Natural killer cell (primary cell): Measurements from ENCODE around the gene GALNT5. TPM values are rescaled to one million over a fixed set of nuclear protein-coding genes. Genes with fewer than 3 reads are reported as not detected.

Experiments used
- ATAC-seq, 3 donors: fragments of 150-1000 bp in 2 of 3; fragments of 200-7000 bp in 1 of 3; cut with Tn5 transposase; 1 replicate in 1 of 3; 2 replicates in 2 of 3; pipeline ENCODE4 v1.10.0; 2021; ENCODE audit warnings: mild to moderate bottlenecking in 2 of 3, moderate library complexity in 2 of 3
- DNase-seq, 2 donors: peaks; one replicate each; pipeline versions ENCODE4 v3.0.0 to v3.0.0-alpha.2; 2013 to 2021; ENCODE audit warnings: mixed read lengths in 1 of 2
- H3K27ac ChIP-seq: one replicate; pipeline ENCODE4 v1.5.1; 2013; ENCODE audit warnings: mild to moderate bottlenecking, low read length
- H3K27me3 ChIP-seq: one replicate; pipeline ENCODE4 v1.6.1; 2013; ENCODE audit warnings: low read length; ENCODE audit not compliant: control insufficient read depth, insufficient read depth
- H3K36me3 ChIP-seq: one replicate; pipeline ENCODE4 v1.6.1; 2013; ENCODE audit warnings: low read length; ENCODE audit not compliant: control insufficient read depth, insufficient read depth
- H3K4me1 ChIP-seq: one replicate; pipeline ENCODE4 v1.6.1; 2013; ENCODE audit warnings: low read length; ENCODE audit not compliant: control insufficient read depth, insufficient read depth
- H3K4me3 ChIP-seq: one replicate; pipeline ENCODE4 v1.5.1; 2013; ENCODE audit warnings: low read length
- H3K9me3 ChIP-seq: one replicate; pipeline ENCODE4 v1.6.1; 2013; ENCODE audit warnings: low read length; ENCODE audit not compliant: control insufficient read depth, insufficient read depth
- H3K27ac Mint-ChIP-seq, 2 donors: one replicate each; pipeline ENCODE4 v1.8.0; 2022; ENCODE audit warnings: mild to moderate bottlenecking in 2 of 2, mixed read lengths in 2 of 2, moderate library complexity in 1 of 2
- H3K27me3 Mint-ChIP-seq, 2 donors: one replicate each; pipeline ENCODE4 v1.8.0; 2022; ENCODE audit warnings: low read depth in 2 of 2, mixed read lengths in 2 of 2
- H3K36me3 Mint-ChIP-seq: one replicate; pipeline ENCODE4 v1.8.0; 2022; ENCODE audit warnings: mixed read lengths
- H3K4me1 Mint-ChIP-seq, 2 donors: one replicate each; pipeline ENCODE4 v1.8.0; 2022; ENCODE audit warnings: mixed read lengths in 2 of 2
- H3K4me3 Mint-ChIP-seq: one replicate; pipeline ENCODE4 v1.8.0; 2022; ENCODE audit warnings: mild to moderate bottlenecking, moderate library complexity, mixed read lengths
- H3K9me3 Mint-ChIP-seq, 2 donors: one replicate each; pipeline ENCODE4 v1.8.0; 2022; ENCODE audit warnings: mixed read lengths in 2 of 2
- CTCF ChIP-seq: fragments of 200-600 bp; IDR thresholded peaks from one replicate; pipeline ENCODE4 v1.8.0; 2022; ENCODE audit warnings: antibody characterized with exemption
- WGBS: methylation state at CpG from one replicate; pipeline ENCODE4 v1.1.7; 2013; ENCODE audit warnings: missing lambda C conversion rate; ENCODE audit not compliant: insufficient coverage; 5-methylcytosine and 5-hydroxymethylcytosine counted together
- intact Hi-C: fragments of 100-400 bp; cut with micrococcal nuclease; formaldehyde crosslinking; loops from one replicate; pipeline ENCODE4 v1.14.2; 2022
- total RNA-seq, 4 donors: library from RNA; stranded (reverse); fragments of 120-200 nt in 1 of 4; gene quantifications; one replicate each; pipeline versions ENCODE4 v1.2.3 to v1.2.4, GENCODE V29; 2013 to 2022

The GALNT5 gene
- total RNA-seq, 3 donors from 2014 or later (not counting 1 experiment from before 2014, with no cell fraction given): not detected

- intact Hi-C loops: no loop called here
- Histone ChIP-seq H3K27me3 (no peaks in the 10 kb centered on the region), H3K36me3 (no peaks in the 10 kb centered on the region), H3K9me3 (no peaks in the 10 kb centered on the region), H3K27ac (no peak overlapping the region), H3K4me1 (no peaks in the 10 kb centered on the region), H3K4me3 (no peak overlapping the region)
- Mint-ChIP-seq H3K4me3 (no peak overlapping the region), H3K27ac (no peak overlapping the region), H3K9me3 (no peaks in the 10 kb centered on the region), H3K27me3 (peaks cover 17 to 29% of the 10 kb centered on the region in 2 donors), H3K4me1 (no peaks in the 10 kb centered on the region), H3K36me3 (no peaks in the 10 kb centered on the region)
- TF ChIP-seq CTCF: no peak
- WGBS: 94% methylated on average over 6 of the region's 6 CpGs
- DNase-seq: no peak
- no peak for ATAC-seq
These were observed 23.8 kb downstream of the GALNT5 start for GRCh38 chr2:157281316-157281715.

DNA sequence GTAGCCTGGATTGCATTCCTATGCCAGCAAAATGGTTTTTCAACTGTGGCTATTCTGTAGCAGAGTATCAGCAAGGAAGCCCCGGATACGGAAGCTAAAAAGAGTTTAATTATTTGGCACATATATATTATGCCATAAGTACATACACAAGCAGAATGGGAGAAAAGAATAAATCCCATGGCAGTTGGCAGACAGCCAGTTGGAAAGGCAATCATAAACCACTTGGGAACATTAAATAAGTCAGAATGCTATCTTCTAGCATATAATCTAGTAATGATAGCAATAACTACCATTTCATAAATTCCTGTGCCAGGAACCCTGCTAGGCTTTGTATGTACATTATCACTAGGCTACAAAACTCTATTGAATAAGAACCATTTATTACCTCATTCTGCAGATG, 26.0 kb downstream of the GALNT5 start:
- no peak for ATAC-seq
- H3K4me1 Mint-ChIP-seq: no peaks in the 10 kb centered on the region
- intact Hi-C loops: no loop called here

DNA sequence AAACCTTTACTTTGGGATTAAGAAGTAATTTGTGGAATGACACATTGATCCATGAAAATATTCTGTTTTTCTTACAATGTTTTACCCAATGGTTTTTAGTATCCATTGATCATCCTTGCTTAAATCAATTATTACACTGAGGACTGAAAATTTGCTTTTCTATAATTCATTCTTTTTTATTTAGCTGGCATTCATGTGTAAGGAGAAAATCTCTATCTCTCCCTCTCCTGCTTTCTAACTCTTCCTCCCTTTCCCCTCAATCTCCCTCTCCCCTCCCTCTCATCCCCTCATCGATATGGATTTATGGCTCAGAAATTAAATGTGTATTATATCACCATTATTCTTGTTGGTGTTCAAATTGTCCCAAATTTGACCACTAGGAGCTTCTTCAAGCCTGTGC, 29.7 kb downstream of the GALNT5 start:
- Mint-ChIP-seq H3K4me1 (no peaks in the 10 kb centered on the region), H3K27me3 (peaks cover 6 to 22% of the 10 kb centered on the region in 2 donors), H3K27ac (no peak overlapping the region), H3K9me3 (no peaks in the 10 kb centered on the region), H3K4me3 (no peak overlapping the region), H3K36me3 (no peaks in the 10 kb centered on the region)
- Histone ChIP-seq H3K4me3 (no peak overlapping the region), H3K27me3 (no peaks in the 10 kb centered on the region), H3K27ac (no peak overlapping the region), H3K9me3 (no peaks in the 10 kb centered on the region), H3K4me1 (no peaks in the 10 kb centered on the region), H3K36me3 (no peaks in the 10 kb centered on the region)
- DNase-seq (no peak), ATAC-seq (no peak)
- intact Hi-C loops: no loop called here
- WGBS: 83% methylated on average over 1 of the region's 1 CpG
- TF ChIP-seq CTCF: no peak

More for the DNA sequence above, 26.0 kb downstream of the GALNT5 start:
- H3K4me3 ChIP-seq: no peak overlapping the region
- no peak overlapping the region for H3K4me3 Mint-ChIP-seq
- no peaks in the 10 kb centered on the region for H3K27me3 ChIP-seq
- H3K9me3 Mint-ChIP-seq: no peaks in the 10 kb centered on the region
- H3K36me3 ChIP-seq: no peaks in the 10 kb centered on the region
- no peak overlapping the region for H3K27ac ChIP-seq
- no peak for TF ChIP-seq CTCF
- no peaks in the 10 kb centered on the region for H3K9me3 ChIP-seq
- no peaks in the 10 kb centered on the region for H3K36me3 Mint-ChIP-seq
- H3K4me1 ChIP-seq: no peaks in the 10 kb centered on the region
- WGBS: 80% methylated on average over 1 of the region's 2 CpGs
- DNase-seq: no peak
- no peak overlapping the region for H3K27ac Mint-ChIP-seq
- H3K27me3 Mint-ChIP-seq: peaks cover 15 to 29% of the 10 kb centered on the region in 2 donors

GRCh38 chr2:157290525-157290924, 33.0 kb downstream of the GALNT5 start:
- Histone ChIP-seq H3K27ac (no peak overlapping the region), H3K4me1 (no peaks in the 10 kb centered on the region), H3K36me3 (no peaks in the 10 kb centered on the region), H3K4me3 (no peak overlapping the region), H3K27me3 (no peaks in the 10 kb centered on the region), H3K9me3 (no peaks in the 10 kb centered on the region)
- no peak overlapping the region for H3K27ac Mint-ChIP-seq
- H3K27me3 Mint-ChIP-seq: peaks cover 6 to 15% of the 10 kb centered on the region in 2 donors
- H3K9me3 Mint-ChIP-seq: no peaks in the 10 kb centered on the region
- no peak for DNase-seq
- intact Hi-C loops: no loop called here
- peaks cover 0 to 6% of the 10 kb centered on the region in 2 donors for H3K4me1 Mint-ChIP-seq
- 93% methylated on average over 2 of the region's 2 CpGs for WGBS
- no peak overlapping the region for H3K4me3 Mint-ChIP-seq
- no peak for TF ChIP-seq CTCF
- H3K36me3 Mint-ChIP-seq: no peaks in the 10 kb centered on the region
- ATAC-seq: no peak
